HepG2 (cell line): ENCODE results near the gene IGFBP7. TPM values are rescaled to one million over a fixed set of nuclear protein-coding genes. Genes with fewer than 3 reads are reported as not detected.
A peak's percentile ranks its signal among the peaks of the same experiment; 100 is the strongest.

Experiments
- ADNP ChIP-seq: sonication (generic); formaldehyde crosslinking; IDR thresholded peaks from 2 replicates; pipeline ENCODE4 v1.4.0; 2020; ENCODE audit warnings: missing genetic modification reagents
- CHD2 ChIP-seq: IDR thresholded peaks from 2 replicates; pipeline ENCODE4 v1.6.1; 2011; ENCODE audit warnings: low read depth, low read length, improper control_type of control experiment
- CSRNP1 ChIP-seq: sonication (generic); formaldehyde crosslinking; IDR thresholded peaks from 2 replicates; pipeline ENCODE4 v1.8.1; 2023; ENCODE audit warnings: mild to moderate bottlenecking, missing genetic modification reagents
- CTCF ChIP-seq: sonication (generic); formaldehyde crosslinking; IDR thresholded peaks from 2 replicates; pipeline ENCODE4 v1.5.0; 2020; ENCODE audit warnings: mild to moderate bottlenecking, missing genetic modification reagents, moderate library complexity
- HNRNPH1 ChIP-seq: fragments of 200-400 bp; formaldehyde crosslinking; optimal IDR thresholded peaks from 2 replicates; pipeline ENCODE3; 2017; ENCODE audit warnings: mild to moderate bottlenecking, low read depth, low read length
- KLF15 ChIP-seq: sonication (generic); formaldehyde crosslinking; IDR thresholded peaks from 2 replicates; pipeline ENCODE4 v1.8.1; 2023; ENCODE audit warnings: borderline replicate concordance, mild to moderate bottlenecking, inconsistent platforms, missing genetic modification reagents, mixed read lengths
- MYC ChIP-seq: sonication (generic); formaldehyde crosslinking; IDR thresholded peaks from 2 replicates; pipeline ENCODE4 v1.9.0; 2021; ENCODE audit warnings: missing genetic modification reagents, borderline replicate concordance
- NR2C2 ChIP-seq: sonication (generic); formaldehyde crosslinking; IDR thresholded peaks from 2 replicates; pipeline ENCODE4 v1.4.0; 2020; ENCODE audit warnings: missing genetic modification reagents, mild to moderate bottlenecking, moderate library complexity, borderline replicate concordance
- POGZ ChIP-seq: sonication (generic); formaldehyde crosslinking; IDR thresholded peaks from 2 replicates; pipeline ENCODE4 v1.4.0; 2020; ENCODE audit warnings: mild to moderate bottlenecking, missing genetic modification reagents
- SIX4 ChIP-seq: sonication (generic); formaldehyde crosslinking; IDR thresholded peaks from 2 replicates; pipeline ENCODE4 v1.4.0; 2020; ENCODE audit warnings: missing genetic modification reagents
- STAG1 ChIP-seq: sonication (generic); formaldehyde crosslinking; IDR thresholded peaks from 2 replicates; pipeline ENCODE4 v1.4.0; 2020; ENCODE audit warnings: missing genetic modification reagents
- TCF7L2 ChIP-seq: IDR thresholded peaks from 2 replicates; pipeline ENCODE4 v1.6.1; 2011; ENCODE audit warnings: mild to moderate bottlenecking, low read depth, low read length, moderate library complexity
- TEF ChIP-seq: sonication (generic); formaldehyde crosslinking; IDR thresholded peaks from 2 replicates; pipeline ENCODE4 v1.5.0; 2020; ENCODE audit warnings: missing genetic modification reagents
- THAP8 ChIP-seq: sonication (generic); formaldehyde crosslinking; IDR thresholded peaks from 2 replicates; pipeline ENCODE4 v1.5.1; 2020; ENCODE audit warnings: missing genetic modification reagents, mild to moderate bottlenecking, borderline replicate concordance
- ZNF501 ChIP-seq: sonication (generic); formaldehyde crosslinking; IDR thresholded peaks from 2 replicates; pipeline ENCODE4 v1.5.1; 2020; ENCODE audit warnings: mild to moderate bottlenecking, moderate library complexity, missing genetic modification reagents
- ZNF574 ChIP-seq: sonication (generic); formaldehyde crosslinking; IDR thresholded peaks from 2 replicates; pipeline ENCODE4 v1.4.0; 2020; ENCODE audit warnings: missing genetic modification reagents
- ZNF780A ChIP-seq: sonication (generic); formaldehyde crosslinking; IDR thresholded peaks from 2 replicates; pipeline ENCODE4 v1.8.0; 2022; ENCODE audit warnings: mild to moderate bottlenecking, missing genetic modification reagents, moderate library complexity
- polyA plus RNA-seq, 8 experiments: library from polyadenylated mRNA; depleted of rRNA in 3 of 8; stranded (reverse) in 7 of 8; unstranded in 1 of 8; fragments of >200 nt; fragmentation: Illumina TruSeq in 4 of 8; extraction: Trizol in 4 of 8; gene quantifications; 2 replicates each; pipeline versions ENCODE4 v1.2.1 to v1.2.3, GENCODE V29; 2011 to 2016; ENCODE audit warnings: low read depth in 4 of 8, missing spikeins in 1 of 8, mixed read lengths in 1 of 8; ENCODE audit not compliant: insufficient read depth in 1 of 8
- total RNA-seq, 5 experiments: library from RNA; depleted of rRNA; stranded (reverse); fragments of >200 nt; fragmentation: Illumina TruSeq; extraction: Trizol; gene quantifications; 2 replicates each; pipeline ENCODE4 v1.2.3, GENCODE V29; 2016; ENCODE audit warnings: low read depth in 1 of 5
- TF ChIP-seq, protein P1 (sequence below): sonication (generic); formaldehyde crosslinking; IDR thresholded peaks from 2 replicates; pipeline ENCODE4 v1.8.1; 2023; ENCODE audit warnings: mild to moderate bottlenecking, inconsistent platforms, moderate library complexity, missing genetic modification reagents, borderline replicate concordance
- TF ChIP-seq, protein P2 (sequence below): sonication (generic); formaldehyde crosslinking; IDR thresholded peaks from 2 replicates; pipeline ENCODE4 v1.5.0; 2020; ENCODE audit warnings: mild to moderate bottlenecking, missing genetic modification reagents

The IGFBP7 gene
- total and polyA plus RNA-seq, 2 of the 13 experiments (the other 11 are each of a cell fraction or from before 2014, with no cell fraction given), result 1.1 to 1.3 TPM

DNA sequence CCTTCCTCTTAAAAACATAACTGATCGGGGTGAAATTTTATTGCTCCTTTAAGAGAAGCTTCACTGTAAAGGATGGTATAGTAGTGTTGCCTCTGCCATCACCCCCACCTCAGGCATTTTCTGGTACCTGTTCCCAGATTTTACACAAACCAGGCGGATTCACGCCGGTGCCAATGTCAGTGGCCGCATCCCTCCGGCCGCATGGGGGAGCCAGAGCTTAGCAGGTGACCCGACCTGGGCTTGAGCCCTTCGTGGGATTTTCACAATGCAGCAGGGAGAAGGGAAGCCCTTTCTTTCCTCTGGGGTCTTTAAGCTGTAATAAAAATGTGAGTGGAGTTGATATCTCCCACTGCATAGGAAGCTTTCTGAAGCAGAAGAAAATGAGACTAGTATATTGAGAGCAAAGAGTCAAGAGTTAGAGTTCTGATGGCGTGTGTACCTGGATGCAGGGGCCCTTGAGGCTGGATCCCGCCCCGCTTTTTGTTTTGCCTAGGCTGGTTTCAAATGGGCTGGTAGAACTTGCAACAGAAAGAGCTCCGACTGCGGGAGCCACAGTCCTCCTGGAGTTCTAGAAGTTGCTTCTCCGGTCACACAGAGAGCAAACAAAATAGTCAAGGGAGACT lies 72.1 kb downstream of the IGFBP7 start (continued):
- peak; percentile 63; the same call in 1 of the 2 replicates for TF ChIP-seq ZNF501 (CRISPR knock-in tag)
- TF ChIP-seq ADNP (CRISPR knock-in tag), result no peak
- peak; percentile 91 for TF ChIP-seq STAG1 (CRISPR knock-in tag)
- TF ChIP-seq SIX4 (CRISPR knock-in tag), result no peak
- no peak for TF ChIP-seq TCF7L2
- TF ChIP-seq POGZ (CRISPR knock-in tag), result no peak
- no peak for TF ChIP-seq CSRNP1 (CRISPR knock-in tag)
- TF ChIP-seq CHD2, result no peak
- no peak for TF ChIP-seq THAP8 (CRISPR knock-in tag)
- no peak for TF ChIP-seq MYC (CRISPR knock-in tag)
- TF ChIP-seq TEF (CRISPR knock-in tag), result no peak
- TF ChIP-seq, protein P1, sequence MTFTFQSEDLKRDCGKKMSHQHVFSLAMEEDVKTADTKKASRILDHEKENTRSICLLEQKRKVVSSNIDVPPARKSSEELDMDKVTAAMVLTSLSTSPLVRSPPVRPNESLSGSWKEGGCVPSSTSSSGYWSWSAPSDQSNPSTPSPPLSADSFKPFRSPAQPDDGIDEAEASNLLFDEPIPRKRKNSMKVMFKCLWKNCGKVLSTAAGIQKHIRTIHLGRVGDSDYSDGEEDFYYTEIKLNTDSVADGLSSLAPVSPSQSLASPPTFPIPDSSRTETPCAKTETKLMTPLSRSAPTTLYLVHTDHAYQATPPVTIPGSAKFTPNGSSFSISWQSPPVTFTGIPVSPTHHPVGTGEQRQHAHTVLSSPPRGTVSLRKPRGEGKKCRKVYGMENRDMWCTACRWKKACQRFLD, result no peak
- peak; percentile 67 for TF ChIP-seq ZNF574 (CRISPR knock-in tag)
- no peak for TF ChIP-seq KLF15 (CRISPR knock-in tag)
- peak; percentile 92 for TF ChIP-seq CTCF (CRISPR knock-in tag)
- no peak for TF ChIP-seq HNRNPH1
- TF ChIP-seq NR2C2 (CRISPR knock-in tag), result no peak
- TF ChIP-seq, protein P2, sequence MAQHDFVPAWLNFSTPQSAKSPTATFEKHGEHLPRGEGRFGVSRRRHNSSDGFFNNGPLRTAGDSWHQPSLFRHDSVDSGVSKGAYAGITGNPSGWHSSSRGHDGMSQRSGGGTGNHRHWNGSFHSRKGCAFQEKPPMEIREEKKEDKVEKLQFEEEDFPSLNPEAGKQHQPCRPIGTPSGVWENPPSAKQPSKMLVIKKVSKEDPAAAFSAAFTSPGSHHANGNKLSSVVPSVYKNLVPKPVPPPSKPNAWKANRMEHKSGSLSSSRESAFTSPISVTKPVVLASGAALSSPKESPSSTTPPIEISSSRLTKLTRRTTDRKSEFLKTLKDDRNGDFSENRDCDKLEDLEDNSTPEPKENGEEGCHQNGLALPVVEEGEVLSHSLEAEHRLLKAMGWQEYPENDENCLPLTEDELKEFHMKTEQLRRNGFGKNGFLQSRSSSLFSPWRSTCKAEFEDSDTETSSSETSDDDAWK (CRISPR knock-in tag), result no peak
- TF ChIP-seq ZNF780A (CRISPR knock-in tag), result no peak
